Esophagus mucosa (tissue), 1 donor: ENCODE results near the gene TBC1D13. TPM values are rescaled to one million over a fixed set of nuclear protein-coding genes. Genes with fewer than 3 reads are reported as not detected.
"Not testable (repeated sequence)": the region's sequence is repeated elsewhere in the genome, so short reads cannot be mapped to it uniquely, and the experiment has no call there.

ENCODE experiments used
- ATAC-seq: fragments of 200-7000 bp; cut with Tn5 transposase; one replicate; pipeline ENCODE4 v1.9.1; 2020
- total RNA-seq: library from RNA; stranded (reverse); gene quantifications from one replicate; pipeline ENCODE4 v1.2.4, GENCODE V29; 2023
- donor health status: DM: yes; HTN: yes; CAD: no.

The TBC1D13 gene
- total RNA-seq, 1 donor from 2014 or later, result 15.5 TPM

DNA sequence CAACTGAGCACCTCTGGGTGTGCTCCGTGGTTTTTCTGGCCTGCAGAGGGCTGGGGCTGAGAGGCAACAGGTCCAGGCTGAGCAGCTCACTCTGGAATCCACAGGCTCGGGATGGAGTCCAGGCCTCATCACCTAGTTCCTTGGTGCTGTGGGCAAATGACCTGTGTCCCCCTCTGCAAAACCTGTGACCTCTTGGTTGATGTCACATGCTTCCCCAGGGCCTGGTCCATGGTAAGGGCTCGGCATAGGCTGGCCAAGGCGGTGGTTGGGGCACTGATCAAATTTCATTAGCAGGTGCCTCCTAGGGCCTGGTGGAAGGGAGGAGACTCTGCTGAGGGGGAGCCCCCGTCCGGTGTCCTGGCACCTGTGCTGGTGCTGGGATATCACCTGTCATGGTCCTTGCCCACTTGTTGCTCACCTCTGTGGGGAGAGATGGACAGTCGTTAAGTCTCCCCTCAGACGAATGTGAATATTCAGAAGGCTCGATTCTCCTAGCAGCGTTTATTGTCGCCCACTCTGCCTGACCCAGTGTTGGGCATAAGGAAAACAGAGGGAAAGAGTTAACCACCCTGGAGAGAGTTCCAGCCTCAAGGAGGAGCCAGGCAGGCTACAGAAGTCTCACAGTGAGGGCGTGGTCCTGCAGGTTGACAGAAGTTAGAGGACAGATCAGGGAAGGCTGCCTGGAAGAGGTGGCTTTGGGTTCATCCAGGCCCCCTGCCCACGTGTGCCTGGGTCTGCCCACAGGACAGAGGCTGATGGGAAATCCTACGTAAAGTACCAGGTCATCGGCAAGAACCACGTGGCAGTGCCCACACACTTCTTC lies 34.7 kb downstream of the TBC1D13 start:
- ATAC-seq, result no peak

DNA sequence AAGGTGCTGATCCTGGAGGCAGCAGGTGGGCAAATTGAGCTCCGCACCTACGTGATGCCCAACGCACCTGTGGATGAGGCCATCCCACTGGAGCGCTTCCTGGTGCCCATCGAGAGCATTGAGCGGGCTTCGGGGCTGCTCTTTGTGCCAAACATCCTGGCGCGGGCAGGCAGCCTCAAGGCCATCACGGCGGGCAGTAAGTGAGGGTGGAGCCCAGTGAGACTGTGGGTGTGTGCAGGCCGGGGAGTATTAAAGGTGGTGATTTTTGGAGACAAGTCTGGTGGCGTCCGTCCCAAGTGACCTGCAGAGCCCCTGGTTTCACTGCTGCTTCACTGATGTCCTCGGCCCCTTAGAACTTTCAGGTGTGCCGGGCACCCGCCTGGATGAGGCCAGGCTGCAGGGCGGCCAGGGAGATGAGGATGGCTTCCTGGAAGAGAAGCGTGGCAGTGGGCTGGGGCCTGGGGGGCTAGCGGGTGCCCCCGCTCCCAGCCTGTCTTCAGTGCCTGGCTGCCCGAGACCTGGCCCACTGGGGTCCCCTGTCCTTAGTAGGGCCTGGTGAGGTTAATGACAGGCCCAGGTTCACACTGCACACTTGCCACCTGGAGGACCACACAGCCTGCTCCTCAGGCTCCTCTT lies 35.5 kb downstream of the TBC1D13 start:
- no peak for ATAC-seq

DNA sequence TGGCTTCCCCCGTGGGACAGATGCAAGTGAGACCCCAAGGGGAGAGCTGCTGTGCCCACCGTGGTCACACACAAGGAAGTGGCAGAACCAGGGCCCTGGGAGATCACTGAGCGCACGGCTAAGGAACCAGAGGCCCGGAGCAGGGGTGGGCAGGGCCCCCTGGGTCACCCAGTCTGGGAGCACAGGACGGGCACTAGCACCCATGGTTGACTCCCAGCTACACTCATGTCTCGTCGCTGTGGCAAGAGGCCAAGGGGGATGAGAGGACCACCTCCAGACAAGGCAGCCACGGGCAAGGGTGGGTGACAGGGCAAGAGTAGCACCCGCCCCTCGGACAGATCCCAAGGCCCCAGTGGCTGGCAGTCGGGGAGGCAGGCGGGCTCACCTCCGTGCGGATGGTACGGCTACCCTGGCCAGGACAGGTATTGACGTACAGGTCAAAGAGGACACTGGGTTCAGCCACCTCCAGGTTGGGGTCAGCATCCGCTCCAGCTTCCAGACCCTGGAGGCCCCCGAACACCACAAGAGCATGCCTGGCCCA lies 36.4 kb downstream of the TBC1D13 start:
- ATAC-seq, result no peak

DNA sequence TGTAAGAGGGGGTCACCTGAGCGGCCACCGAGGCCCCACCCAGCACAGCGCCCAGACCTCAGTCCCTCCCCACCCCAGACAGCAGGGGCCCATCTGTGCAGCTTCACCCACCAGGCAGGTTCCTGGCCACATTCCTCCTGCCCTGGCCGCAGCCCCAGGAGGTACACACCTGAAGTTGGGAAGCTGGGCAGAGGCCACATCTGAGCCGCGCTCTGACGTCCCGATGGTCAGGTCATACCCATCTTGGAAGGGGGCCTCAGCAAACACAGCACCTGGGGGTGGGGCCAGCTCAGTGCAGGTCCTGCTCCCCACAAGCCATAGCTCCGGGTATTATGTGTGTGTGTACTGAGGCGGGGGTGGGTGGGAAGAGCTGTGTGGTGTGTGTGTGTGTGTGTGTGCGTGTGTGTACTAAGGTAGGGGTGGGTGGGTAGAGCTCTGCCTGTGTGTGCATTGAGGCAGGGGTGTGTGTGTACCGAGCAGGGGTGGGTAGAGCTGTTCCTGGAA lies 36.9 kb downstream of the TBC1D13 start:
- no peak for ATAC-seq

DNA sequence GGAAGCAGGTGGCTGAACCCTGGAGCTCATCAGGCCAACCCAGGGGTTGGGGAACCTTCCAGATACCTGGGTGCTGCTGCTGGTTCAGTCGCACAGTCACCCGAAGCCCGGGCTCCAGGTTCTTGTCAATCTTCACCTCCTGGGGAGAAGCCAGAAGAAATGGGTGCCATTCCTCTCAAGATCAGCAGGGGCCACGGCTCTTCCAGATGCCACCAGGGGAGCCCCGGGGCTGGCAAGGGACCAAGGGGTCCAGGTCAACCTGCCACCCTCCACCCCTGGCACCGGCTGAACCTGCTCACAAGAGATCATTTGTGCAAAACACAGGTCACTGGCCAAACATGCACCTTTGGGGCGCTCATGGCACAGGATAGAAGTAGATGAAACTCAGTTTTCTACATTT lies 37.9 kb downstream of the TBC1D13 start:
- ATAC-seq, result no peak

DNA sequence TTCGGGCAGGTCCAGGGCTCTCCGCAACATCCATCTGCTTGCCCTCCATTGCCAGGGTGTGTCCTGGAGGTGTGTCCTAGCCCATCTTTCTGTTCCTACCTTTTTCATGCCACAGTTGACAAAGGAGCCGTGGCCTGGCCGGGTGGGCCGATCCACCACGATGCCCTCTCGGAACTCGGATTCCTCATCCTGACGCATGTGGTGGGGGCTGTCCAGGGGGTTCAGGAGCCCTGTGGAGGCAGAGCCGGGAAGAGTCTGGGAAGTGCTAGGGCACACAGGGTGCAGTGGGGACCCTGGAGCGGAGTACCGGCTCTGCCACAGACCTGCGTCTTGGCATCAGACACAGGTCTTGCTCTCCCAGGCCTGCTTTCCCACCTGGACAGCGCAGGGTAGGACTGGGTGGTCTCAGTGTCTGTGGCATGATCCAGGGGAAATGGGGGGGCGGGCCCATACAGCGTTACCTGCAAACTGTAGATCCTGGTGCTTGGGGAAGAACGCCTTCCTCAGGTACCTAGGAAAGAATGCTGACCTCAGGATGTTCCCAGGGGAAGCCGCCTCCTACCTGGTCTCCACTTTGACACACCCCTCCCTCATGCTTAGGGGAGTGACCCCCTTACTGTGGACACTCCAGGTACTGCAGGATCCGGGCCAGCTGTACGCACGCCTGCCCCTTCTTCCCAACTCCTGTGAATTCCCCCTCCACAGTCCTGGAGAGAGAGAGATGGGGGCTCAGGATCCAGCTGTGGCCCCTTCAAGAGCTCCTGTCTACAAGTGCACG lies 39.1 kb downstream of the TBC1D13 start:
- ATAC-seq, result no peak

DNA sequence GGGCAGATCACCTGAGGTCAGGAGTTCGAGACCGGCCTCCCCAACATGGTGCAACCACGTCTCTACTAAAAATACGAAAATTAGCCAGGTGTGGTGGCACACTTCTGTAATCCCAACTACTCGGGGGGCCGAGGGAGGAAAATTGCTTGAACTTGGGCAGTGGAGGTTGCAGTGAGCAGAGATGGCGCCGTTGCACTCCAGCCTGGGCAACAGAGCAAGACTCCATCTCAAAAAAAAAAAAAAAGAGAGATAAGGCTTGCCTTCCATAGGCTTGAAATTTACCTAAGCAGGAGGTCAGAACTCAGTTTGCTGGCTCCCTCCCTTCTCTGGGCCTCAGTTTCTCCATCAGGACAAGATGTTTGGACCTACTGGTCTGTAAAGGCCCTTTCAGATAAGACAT lies 41.2 kb downstream of the TBC1D13 start:
- no peak for ATAC-seq

DNA sequence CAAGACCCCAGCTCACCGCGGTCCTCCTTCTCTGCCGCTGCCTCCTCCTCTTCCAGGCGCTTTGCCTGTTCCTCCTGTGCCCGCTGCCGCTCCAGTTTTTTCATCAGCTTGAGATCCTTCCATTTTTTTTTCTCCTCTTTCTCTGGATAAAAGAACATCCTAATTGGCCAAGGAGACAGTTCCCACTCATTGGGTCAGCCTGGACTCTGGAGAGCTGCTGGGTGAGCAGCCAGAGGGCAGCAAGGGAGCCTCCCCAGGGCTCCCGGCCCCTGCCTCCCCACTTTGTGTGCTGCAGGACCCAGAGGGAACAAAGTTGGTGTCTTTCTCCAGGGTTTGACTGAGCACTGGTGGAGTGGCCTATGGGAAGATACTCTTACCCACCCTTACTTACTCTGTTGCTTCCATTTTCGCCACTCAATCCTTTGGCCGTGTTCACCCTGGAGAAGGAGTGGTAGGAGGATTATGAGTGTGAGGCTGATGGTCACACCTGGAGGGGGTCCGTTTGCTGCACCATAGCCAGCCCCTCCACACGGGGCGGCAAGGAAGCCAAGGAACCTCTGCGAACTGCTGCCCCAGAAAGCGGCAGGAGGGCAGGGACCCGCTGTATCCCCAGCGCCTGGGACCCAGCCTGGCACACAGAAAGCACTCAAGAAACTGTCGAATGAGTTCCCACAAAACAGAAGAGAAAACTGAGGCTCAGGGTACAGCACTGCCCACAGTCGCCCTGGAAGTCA lies 41.8 kb downstream of the TBC1D13 start:
- ATAC-seq, result peak; percentile 14

DNA sequence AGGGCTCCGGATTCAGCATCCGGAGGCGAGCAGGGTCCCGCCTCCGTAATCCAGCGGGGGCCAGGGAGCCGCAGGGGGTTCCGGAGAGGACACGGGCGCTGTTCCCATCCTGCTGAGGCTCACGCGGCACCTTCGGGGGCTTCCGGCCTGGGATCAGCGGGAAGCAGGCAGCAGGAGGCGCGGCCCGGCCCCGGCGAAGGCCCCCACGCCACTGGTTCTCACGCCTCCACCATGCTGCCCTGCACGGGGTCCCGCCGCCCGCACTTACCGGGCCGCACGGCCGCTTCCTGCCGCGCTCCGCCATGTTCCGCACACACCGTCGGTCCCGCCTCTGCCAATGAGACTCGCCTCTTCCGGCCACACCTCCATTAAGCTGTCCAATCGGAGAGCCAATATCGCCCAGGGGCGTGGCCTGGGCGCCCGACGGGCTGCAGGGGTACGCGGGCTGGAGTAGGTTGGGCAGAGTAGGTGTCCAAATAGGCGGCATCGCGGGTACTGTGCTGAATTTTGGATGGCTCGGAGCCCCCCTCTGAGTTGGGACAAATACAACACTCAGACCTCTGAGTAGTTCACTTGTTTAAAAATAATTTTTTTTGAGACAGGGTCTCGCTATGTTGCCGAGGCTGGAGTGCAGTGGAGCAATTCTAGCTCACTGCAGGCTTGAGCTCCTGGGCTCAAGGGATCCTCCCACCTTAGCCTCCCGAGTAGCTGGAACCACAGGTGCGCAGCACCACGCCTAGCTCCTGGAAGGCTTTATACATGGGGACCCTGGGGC lies 42.6 kb downstream of the TBC1D13 start, which contains the start of gene SPOUT1:
SPOUT1 (minus strand) TSS at position 318 of the 775 bp plus-strand sequence; CDS start at position 304, 14 bp downstream.
- ATAC-seq, result peak; percentile 98

DNA sequence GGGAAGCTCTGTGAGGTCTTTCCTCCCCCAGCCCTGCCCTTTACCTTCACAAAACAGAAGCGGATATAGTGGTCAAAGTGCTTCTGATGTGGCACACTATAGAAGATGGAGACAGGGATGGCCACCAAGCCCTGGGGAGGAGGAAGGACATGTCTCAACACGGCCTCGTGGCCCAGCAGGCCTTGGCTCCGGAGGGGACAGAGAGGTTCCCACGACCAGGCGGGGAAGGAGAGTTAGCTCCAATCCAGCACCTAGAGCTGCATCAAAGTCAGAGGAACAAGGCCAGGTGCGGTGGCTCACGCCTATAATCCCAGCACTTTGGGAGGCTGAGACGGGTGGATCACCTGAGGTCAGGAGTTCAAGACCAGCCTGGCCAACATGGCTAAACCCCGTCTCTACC lies 46.6 kb downstream of the TBC1D13 start:
- no peak for ATAC-seq

DNA sequence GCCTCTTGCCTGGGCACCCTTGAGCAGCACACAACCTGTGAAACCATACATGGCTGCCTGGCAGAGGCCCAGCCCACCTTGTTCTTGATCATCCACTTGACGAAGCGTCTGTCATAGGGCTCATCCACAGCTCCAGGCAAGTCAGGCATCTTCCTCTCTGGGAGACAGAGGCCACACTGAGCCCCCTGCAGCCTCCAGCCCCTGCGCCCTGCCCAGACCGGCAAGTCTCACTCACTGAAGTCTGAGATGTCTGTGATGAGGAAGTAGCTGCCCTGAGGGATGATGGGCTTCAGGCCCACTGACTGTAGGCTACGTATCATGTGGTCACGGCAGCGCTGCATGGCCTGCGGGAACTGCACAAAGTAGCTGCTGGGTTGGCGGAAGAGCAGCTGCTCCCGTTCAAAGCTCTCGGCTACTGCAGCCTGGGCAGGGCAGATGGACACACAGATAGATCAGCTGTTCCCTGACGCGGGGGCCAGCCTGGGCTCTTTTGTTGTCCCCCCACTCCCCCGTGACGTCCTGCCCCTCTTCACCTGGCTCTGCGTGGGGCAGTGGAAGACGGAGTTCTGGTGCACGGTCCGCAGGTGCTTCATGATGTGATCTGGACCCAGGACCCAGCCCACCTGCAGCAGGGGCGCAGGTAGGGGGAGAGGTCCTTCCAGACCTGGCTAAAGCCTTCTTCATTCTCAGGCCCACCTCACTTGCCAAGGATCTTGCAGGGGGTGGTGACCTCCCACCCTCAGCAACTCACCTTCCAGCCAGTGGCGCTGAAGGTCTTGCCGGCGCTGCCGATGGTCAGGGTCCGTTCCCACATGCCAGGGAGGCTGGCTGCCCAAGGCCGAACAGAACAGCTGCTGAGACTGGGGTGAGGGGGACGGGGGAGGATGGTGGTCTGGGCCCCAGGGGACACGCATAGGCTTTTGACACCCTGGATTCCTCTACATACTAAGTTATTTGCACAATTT lies 48.5 kb downstream of the TBC1D13 start:
- ATAC-seq, result no peak

DNA sequence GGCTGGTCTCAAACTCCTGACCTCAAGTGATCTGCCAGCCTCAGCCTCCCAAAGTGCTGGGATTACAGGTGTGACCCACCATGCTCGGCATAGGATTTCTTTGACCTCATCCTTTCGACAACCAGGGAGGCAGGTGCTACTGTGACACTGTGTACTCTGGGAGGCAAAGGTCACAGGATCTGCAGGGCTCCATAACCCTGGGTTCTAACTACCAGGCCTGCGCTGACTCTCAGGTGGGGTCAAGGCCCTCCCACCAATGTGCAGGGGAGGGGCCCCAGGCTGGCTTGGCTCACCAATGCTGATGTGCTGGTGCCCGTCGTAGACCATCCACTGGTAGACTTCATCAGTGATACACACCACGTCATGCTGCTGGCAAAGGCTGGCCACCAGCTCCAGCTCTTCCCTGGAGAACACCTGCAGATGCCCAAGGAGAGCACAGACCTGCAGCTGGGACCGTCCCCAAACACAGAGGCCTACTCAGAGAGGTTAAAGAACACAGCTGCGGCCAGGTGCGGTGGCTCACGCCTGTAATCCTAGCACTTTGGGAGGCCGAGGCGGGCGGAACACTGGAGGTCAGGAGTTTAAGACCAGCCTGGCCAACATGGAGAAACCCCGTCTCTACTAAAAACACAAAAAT lies 49.6 kb downstream of the TBC1D13 start:
- no peak for ATAC-seq

DNA sequence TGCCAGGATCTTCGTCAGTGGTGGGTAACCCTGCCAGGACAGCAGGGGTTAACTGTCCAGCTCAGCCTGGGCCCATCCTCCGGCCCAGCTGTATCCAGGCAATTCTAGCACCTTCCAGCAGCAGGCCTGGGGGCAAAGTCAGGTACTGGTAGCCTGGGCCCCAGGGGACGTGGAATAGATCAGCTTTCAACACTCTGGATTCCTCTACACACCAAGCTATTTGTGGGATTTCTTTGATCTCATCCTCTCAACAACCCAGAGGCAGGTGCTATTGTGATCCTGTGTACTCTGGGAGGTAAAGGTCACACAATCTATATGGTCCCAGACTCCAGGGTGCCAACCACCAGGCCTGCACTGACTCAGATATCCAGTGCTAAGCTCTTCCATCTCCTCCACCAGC lies 51.3 kb downstream of the TBC1D13 start:
- no peak for ATAC-seq

DNA sequence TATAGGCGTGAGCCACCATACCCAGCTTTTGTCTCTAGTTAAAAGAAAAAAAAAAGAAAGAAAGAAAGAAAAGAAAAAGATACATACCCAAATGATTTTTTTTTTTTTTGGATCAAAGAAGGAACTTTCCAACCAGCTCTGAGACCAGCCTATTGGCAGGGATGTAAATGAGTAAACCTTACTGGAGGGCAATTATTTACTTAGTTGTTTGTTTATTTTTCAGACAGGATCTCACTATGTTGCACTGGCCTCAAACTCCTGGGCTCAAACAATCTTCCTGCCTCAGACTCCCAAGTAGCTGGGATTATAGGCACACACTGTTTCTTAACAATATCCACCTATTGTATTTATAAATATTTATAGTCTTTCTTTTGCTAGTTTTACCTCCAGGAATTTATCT lies 53.5 kb downstream of the TBC1D13 start:
- no peak for ATAC-seq

DNA sequence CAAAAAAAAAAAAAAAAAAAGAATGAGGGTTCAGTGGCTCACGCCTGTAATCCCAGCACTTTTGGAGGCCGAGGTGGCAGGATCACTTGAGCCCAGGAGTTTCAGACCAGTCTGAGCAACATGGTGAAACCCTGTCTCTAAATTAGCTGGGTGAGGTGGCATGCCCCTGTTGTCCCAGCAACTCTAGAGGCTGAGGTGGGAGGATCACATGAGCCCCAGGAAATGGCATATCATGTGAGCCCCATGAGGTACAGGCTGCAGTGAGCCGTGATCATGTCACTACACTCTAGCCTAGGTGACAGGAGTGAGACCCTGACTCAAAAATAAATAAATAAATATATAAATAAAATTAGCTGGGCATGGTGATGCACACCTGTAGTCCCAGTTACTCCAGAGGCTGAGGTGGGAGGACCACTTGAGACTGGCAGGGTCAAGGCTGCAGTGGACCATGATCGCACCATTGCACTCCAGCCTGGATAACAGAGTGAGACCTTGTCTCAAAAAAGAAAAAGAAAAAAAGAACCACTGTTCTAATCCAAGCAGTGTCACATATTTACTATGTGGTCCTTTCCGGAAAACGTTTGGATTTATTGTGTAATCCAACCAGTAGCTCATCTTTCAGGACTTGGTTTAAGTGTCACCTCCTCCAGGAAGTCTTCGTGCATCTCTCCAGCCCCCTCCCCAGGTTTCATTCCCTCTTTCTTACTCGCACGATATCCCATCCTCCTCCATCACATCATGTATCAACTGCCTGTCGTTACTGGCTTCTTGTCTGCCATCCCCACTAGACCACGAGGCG lies 54.8 kb downstream of the TBC1D13 start:
- no peak for ATAC-seq

DNA sequence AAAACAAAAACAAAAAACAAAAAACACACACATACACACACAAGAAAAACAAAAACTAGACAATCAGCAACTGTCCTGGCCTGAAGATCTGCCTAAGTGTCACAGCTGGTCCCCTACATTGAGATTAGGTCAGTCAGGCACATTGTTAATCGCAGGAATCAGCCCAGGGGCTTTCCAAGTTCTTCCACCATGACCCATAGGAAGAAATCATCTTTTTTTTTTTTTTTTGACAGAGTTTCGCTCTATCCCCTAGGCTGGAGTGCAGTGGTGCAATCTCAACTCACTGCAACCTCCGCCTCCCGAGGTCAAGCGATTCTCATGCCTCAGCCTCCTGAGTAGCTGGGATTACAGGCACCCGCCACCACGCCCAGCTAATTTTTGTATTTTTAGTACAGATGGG lies 56.1 kb downstream of the TBC1D13 start:
- not testable (repeated sequence) for ATAC-seq

DNA sequence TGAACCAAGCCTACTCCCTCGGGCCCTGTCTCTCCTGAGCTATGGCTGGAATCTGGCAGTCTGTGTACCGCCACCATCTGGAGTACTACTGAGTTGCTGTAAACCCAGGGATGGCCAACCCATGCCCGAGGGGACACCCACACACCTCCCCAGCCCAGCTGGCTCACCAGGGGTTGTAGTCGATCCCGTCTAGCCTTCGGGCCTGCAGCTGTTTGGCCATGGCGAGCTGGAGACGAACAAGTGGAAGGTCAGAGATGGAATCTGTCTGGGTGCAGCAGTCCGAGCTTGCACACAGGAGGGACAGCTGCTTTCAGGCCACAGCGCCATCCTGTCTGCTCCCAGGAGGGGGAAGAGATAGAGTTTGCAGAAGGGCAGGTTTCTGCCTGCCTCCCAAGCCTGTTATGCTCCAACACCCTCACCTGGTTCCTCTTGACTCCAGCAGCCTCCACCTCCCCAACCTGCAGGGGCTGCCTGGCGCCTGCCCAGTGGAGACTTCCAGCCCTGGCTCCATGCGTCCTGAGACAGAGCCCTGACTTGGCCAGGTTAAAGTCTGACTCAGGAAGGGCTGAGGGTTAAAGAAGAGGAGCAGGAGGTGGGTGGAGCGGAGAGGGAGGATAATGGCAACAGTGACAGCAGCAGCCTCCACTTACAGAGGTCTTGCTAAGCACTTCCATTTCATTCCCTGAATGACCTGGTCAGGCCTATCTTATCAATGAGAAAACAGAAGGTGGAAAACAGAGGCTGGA lies 58.3 kb downstream of the TBC1D13 start:
- peak; percentile 91 for ATAC-seq

DNA sequence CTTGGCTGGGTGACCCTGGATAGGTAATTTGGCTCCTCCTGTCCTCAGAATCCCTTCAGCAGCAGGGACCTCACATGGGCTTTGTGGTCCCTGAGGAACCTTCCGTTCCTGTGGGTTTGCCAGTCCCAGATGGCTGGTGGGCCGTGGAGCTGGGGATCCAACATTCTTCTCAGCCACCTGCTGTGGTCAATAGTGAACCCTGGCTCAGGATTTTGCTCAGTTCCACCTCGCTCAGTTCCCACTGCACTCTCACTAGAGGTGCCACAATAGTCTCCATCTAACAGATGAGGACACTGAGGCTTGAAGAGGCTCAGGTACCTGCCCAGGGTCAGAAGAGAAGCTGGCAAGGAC lies 59.6 kb downstream of the TBC1D13 start:
- no peak for ATAC-seq
